IMR-90 (cell line): ENCODE data around the gene TEX13C. TPM values are rescaled to one million over a fixed set of nuclear protein-coding genes. Genes with fewer than 3 reads are reported as not detected.

Source experiments
- ATAC-seq: fragments of 200-7000 bp; cut with Tn5 transposase; 2 replicates; pipeline ENCODE4 v1.9.1; 2020; ENCODE audit warnings: low read depth, mild to moderate bottlenecking, moderate library complexity
- BruUV-seq: library from RNA; stranded (reverse); fragments of 400-500 nt; replicated peaks from 2 replicates; lab custom pipeline; 2021; lab: Mats Ljungman, UMichigan
- CTCF ChIA-PET: fragments of 300-600 bp; formaldehyde crosslinking; extraction: SDS; loops from one replicate; lab custom pipeline; 2021; ENCODE audit warnings: antibody characterized with exemption; lab: Yijun Ruan, JAX
- POLR2A ChIA-PET: fragments of 300-600 bp; sonication (Branson Sonifier 250); formaldehyde crosslinking; loops from one replicate; lab custom pipeline; 2022; ENCODE audit warnings: antibody characterized with exemption; ENCODE audit not compliant: unreplicated experiment; lab: Charles Lee
- DNase-seq: peaks from one replicate; pipeline ENCODE4 v3.0.0; 2013
- H2AFZ ChIP-seq: replicated peaks from 2 replicates; pipeline ENCODE3; 2013; ENCODE audit warnings: low read length, mild to moderate bottlenecking; ENCODE audit not compliant: poor library complexity
- H2AK5ac ChIP-seq: 2 replicates; pipeline ENCODE4 v1.6.1; 2013; ENCODE audit warnings: low read depth, low read length, inconsistent platforms
- H2AK9ac ChIP-seq: replicated peaks from 2 replicates; pipeline ENCODE3; 2013; ENCODE audit warnings: mild to moderate bottlenecking, low read depth, low read length, moderate library complexity; ENCODE audit not compliant: poor library complexity
- H2BK120ac ChIP-seq: 2 replicates; pipeline ENCODE4 v1.6.1; 2013; ENCODE audit warnings: low read depth, low read length, inconsistent platforms
- H2BK15ac ChIP-seq: 3 replicates; pipeline ENCODE4 v1.6.1; 2013; ENCODE audit warnings: low read depth, low read length, inconsistent platforms
- H2BK20ac ChIP-seq: 2 replicates; pipeline ENCODE4 v1.6.1; 2013; ENCODE audit warnings: low read depth, mild to moderate bottlenecking, inconsistent platforms, low read length, moderate library complexity
- H2BK5ac ChIP-seq: 2 replicates; pipeline ENCODE4 v1.6.1; 2013; ENCODE audit warnings: mild to moderate bottlenecking, low read depth, low read length, inconsistent platforms; ENCODE audit not compliant: poor library complexity, severe bottlenecking
- H3K14ac ChIP-seq: replicated peaks from 2 replicates; pipeline ENCODE4 v1.6.1; 2013; ENCODE audit warnings: low read depth, low read length, inconsistent platforms
- H3K18ac ChIP-seq: 2 replicates; pipeline ENCODE4 v1.6.1; 2013; ENCODE audit warnings: low read depth, low read length, control low read depth
- H3K23ac ChIP-seq: 2 replicates; pipeline ENCODE4 v1.6.1; 2013; ENCODE audit warnings: low read depth, low read length, inconsistent platforms
- H3K27ac ChIP-seq: 2 replicates; pipeline ENCODE4 v1.5.1; 2013; ENCODE audit warnings: mild to moderate bottlenecking, control low read depth, low read length; ENCODE audit not compliant: insufficient read depth
- H3K27me3 ChIP-seq: 2 replicates; pipeline ENCODE4 v1.6.1; 2013; ENCODE audit warnings: low read length; ENCODE audit not compliant: control insufficient read depth, insufficient read depth
- H3K36me3 ChIP-seq: 2 replicates; pipeline ENCODE4 v1.6.1; 2013; ENCODE audit warnings: low read length, mixed read lengths; ENCODE audit not compliant: control insufficient read depth, insufficient read depth
- H3K4ac ChIP-seq: 2 replicates; pipeline ENCODE4 v1.6.1; 2013; ENCODE audit warnings: low read depth, low read length, inconsistent platforms
- H3K4me1 ChIP-seq: 2 replicates; pipeline ENCODE4 v1.6.1; 2013; ENCODE audit warnings: low read length, mixed read lengths; ENCODE audit not compliant: control insufficient read depth, insufficient read depth
- H3K4me2 ChIP-seq: 2 replicates; pipeline ENCODE4 v1.6.1; 2013; ENCODE audit warnings: low read depth, mild to moderate bottlenecking, control low read depth, low read length, moderate library complexity
- H3K4me3 ChIP-seq: 2 replicates; pipeline ENCODE4 v1.5.1; 2013; ENCODE audit warnings: low read depth, mild to moderate bottlenecking, control low read depth, low read length, moderate library complexity; ENCODE audit not compliant: insufficient read depth
- H3K56ac ChIP-seq: 2 replicates; pipeline ENCODE4 v1.6.1; 2013; ENCODE audit warnings: low read length, inconsistent platforms; ENCODE audit not compliant: insufficient read depth; ENCODE audit errors: extremely low read depth
- H3K79me1 ChIP-seq, 2 experiments: 2 replicates each; pipeline ENCODE4 v1.6.1; 2013; ENCODE audit warnings: low read length in 2 of 2, inconsistent platforms in 1 of 2, low read depth in 1 of 2
- H3K9ac ChIP-seq: 2 replicates; pipeline ENCODE4 v1.6.1; 2013; ENCODE audit warnings: low read depth, low read length, control low read depth
- H3K9me1 ChIP-seq: 2 replicates; pipeline ENCODE4 v1.6.1; 2013; ENCODE audit warnings: low read length, inconsistent platforms; ENCODE audit not compliant: insufficient read depth
- H3K9me3 ChIP-seq: 2 replicates; pipeline ENCODE4 v1.6.1; 2013; ENCODE audit warnings: low read length; ENCODE audit not compliant: control insufficient read depth, insufficient read depth
- H4K20me1 ChIP-seq: 2 replicates; pipeline ENCODE4 v1.6.1; 2013; ENCODE audit warnings: low read length, inconsistent platforms; ENCODE audit not compliant: insufficient read depth
- H4K5ac ChIP-seq: 2 replicates; pipeline ENCODE4 v1.6.1; 2013; ENCODE audit warnings: mild to moderate bottlenecking, low read depth, low read length, control low read depth
- H4K8ac ChIP-seq, 2 experiments: 2 replicates each; pipeline ENCODE4 v1.6.1; 2013; ENCODE audit warnings: low read depth in 2 of 2, low read length in 2 of 2, control low read depth in 1 of 2, inconsistent platforms in 1 of 2
- H4K91ac ChIP-seq: 2 replicates; pipeline ENCODE4 v1.6.1; 2013; ENCODE audit warnings: low read depth, low read length, inconsistent platforms; ENCODE audit not compliant: insufficient read depth
- BHLHE40 ChIP-seq: fragments of 150-350 bp; IDR thresholded peaks from 2 replicates; pipeline ENCODE4 v1.6.1; 2016; ENCODE audit warnings: mild to moderate bottlenecking, low read depth, low read length
- CEBPB ChIP-seq: IDR thresholded peaks from 2 replicates; pipeline ENCODE4 v1.6.1; 2012; ENCODE audit warnings: low read depth, low read length, improper control_type of control experiment
- ELK1 ChIP-seq: fragments of 150-350 bp; IDR thresholded peaks from 2 replicates; pipeline ENCODE4 v1.6.1; 2016; ENCODE audit warnings: low read depth, mild to moderate bottlenecking, low read length, moderate library complexity, borderline replicate concordance
- MAZ ChIP-seq: IDR thresholded peaks from 2 replicates; pipeline ENCODE4 v1.6.1; 2012; ENCODE audit warnings: low read depth, mild to moderate bottlenecking, low read length, improper control_type of control experiment, moderate library complexity, borderline replicate concordance
- POLR2A ChIP-seq: IDR thresholded peaks from 2 replicates; pipeline ENCODE4 v1.6.1; 2012; ENCODE audit warnings: mild to moderate bottlenecking, low read depth, low read length
- RFX5 ChIP-seq: IDR thresholded peaks from 2 replicates; pipeline ENCODE4 v1.8.0; 2012; ENCODE audit warnings: low read depth, mild to moderate bottlenecking, low read length, moderate library complexity
- WGBS, 2 experiments: methylation state at CpG; one replicate each; pipeline versions ENCODE4 v1.1.5 to v1.1.7; 2013; ENCODE audit warnings: missing lambda C conversion rate in 2 of 2; ENCODE audit not compliant: insufficient read length in 1 of 2; ENCODE audit errors: extremely low coverage in 2 of 2; 5-methylcytosine and 5-hydroxymethylcytosine counted together
- dilution Hi-C: fragments of 300-500 bp; cut with HindIII; formaldehyde crosslinking; loops from one replicate; pipeline ENCODE4 v1.14.3; 2018; ENCODE audit warnings: low sequenced_read_pairs; ENCODE audit not compliant: unreplicated experiment
- in situ Hi-C: fragments of 300-500 bp; cut with MboI; formaldehyde crosslinking; loops from 3 replicates; pipeline ENCODE4 v1.14.3; 2019; ENCODE audit warnings: low sequenced_read_pairs, inconsistent platforms, mixed read lengths
- intact Hi-C: fragments of 100-400 bp; cut with micrococcal nuclease; formaldehyde crosslinking; loops from 2 replicates; pipeline ENCODE4 v1.10.0; 2022
- polyA plus RNA-seq, 3 experiments: library from polyadenylated mRNA; depleted of rRNA; stranded (reverse); fragments of >200 nt; gene quantifications; 2 replicates each; pipeline ENCODE4 v1.2.3, GENCODE V29; 2012; ENCODE audit warnings: low replicate concordance in 1 of 3
- total RNA-seq: library from RNA; depleted of rRNA; stranded (reverse); fragments of >200 nt; gene quantifications from 2 replicates; pipeline ENCODE4 v1.2.3, GENCODE V29; 2012

TEX13C gene
- total and polyA plus RNA-seq, 2 of the 4 experiments (the other 2 are of a cell fraction) = not detected

- no peak overlapping the region for H3K27ac ChIP-seq
- H3K23ac ChIP-seq = no peak overlapping the region
- H2BK5ac ChIP-seq = no peak overlapping the region
- ATAC-seq (no peak), DNase-seq (peak; percentile 32)
- no peak overlapping the region for H3K56ac ChIP-seq
- no peak overlapping the region for H3K4ac ChIP-seq
- no peaks in the 10 kb centered on the region for H3K4me1 ChIP-seq
- dilution Hi-C loops (no loop called here), intact Hi-C loops (no loop called here), in situ Hi-C loops (no loop called here)
- no peaks in the 10 kb centered on the region for H3K79me1 ChIP-seq
- ChIA-PET CTCF (interaction anchor here (0.7 kb wide), 2 partner anchors 506 to 913 kb away, joined by 3 to 5 read pairs; no protein-coding TSS in a partner anchor), POLR2A (no interaction called here)
- no peak overlapping the region for H2AFZ ChIP-seq
- H4K20me1 ChIP-seq = no peaks in the 10 kb centered on the region
- no peaks in the 10 kb centered on the region for H3K9me3 ChIP-seq
- H2AK5ac ChIP-seq = no peak overlapping the region
- H2BK120ac ChIP-seq = no peak overlapping the region
- no peak overlapping the region for H2AK9ac ChIP-seq
- no peaks in the 10 kb centered on the region for H3K9me1 ChIP-seq
- no CpG with 5 or more reads among the region's 2 CpGs for WGBS, 2 experiments
- no peak overlapping the region for H3K18ac ChIP-seq
- no peak overlapping the region for H3K9ac ChIP-seq
- H3K4me3 ChIP-seq = no peak overlapping the region
- no peak overlapping the region for H3K4me2 ChIP-seq
- BruUV-seq = no TSS peak
- H3K14ac ChIP-seq = no peak overlapping the region
- no peak overlapping the region for H2BK20ac ChIP-seq
- H4K8ac ChIP-seq = no peak overlapping the region
- H2BK15ac ChIP-seq = no peak overlapping the region
- no peak overlapping the region for H4K91ac ChIP-seq
- H3K36me3 ChIP-seq = no peaks in the 10 kb centered on the region
- TF ChIP-seq ELK1 (no peak), BHLHE40 (no peak), MAZ (no peak), POLR2A (no peak), RFX5 (no peak), CEBPB (peak; percentile 61; the same call in 1 of the 2 replicates)
- no peak overlapping the region for H4K5ac ChIP-seq
- H3K27me3 ChIP-seq = no peaks in the 10 kb centered on the region
Measured at GRCh38 chrX:125295337-125295736, 24.3 kb upstream of the TEX13C start.
